Activated CD4-positive, CD25-positive, alpha-beta regulatory T cell treated with anti-CD3 and anti-CD28 coated beads, Interleukin-2, amount 50 U/mL, for 24 hours (primary cell): ENCODE results near the gene PRKCD.

Source experiments
- ATAC-seq, 2 donors: fragments of 150-1000 bp; cut with Tn5 transposase; one replicate each; pipeline ENCODE4 v1.10.0; 2021; ENCODE audit warnings: mild to moderate bottlenecking in 1 of 2, moderate library complexity in 1 of 2

The PRKCD gene

GRCh38 chr3:53236112-53236841 lies 75.3 kb downstream of the PRKCD start:
- ATAC-seq, result no peak

- no peak for ATAC-seq
Observed at GRCh38 chr3:53238051-53238850, 77.2 kb downstream of the PRKCD start.

GRCh38 chr3:53238886-53239285 lies 77.9 kb downstream of the PRKCD start:
- no peak for ATAC-seq

GRCh38 chr3:53239800-53240199 lies 78.8 kb downstream of the PRKCD start:
- no peak for ATAC-seq

- no peak for ATAC-seq
Observed at GRCh38 chr3:53240989-53241972, 80.3 kb downstream of the PRKCD start.

GRCh38 chr3:53242155-53242554 lies 81.1 kb downstream of the PRKCD start:
- no peak for ATAC-seq
